DND-41 (cell line): ENCODE results near the gene FAM83F.

Experiments used
- ATAC-seq: fragments of 200-7000 bp; cut with Tn5 transposase; 3 replicates; pipeline ENCODE4 v1.9.1; 2021; ENCODE audit warnings: low read depth; ENCODE audit not compliant: insufficient read depth
- DNase-seq: peaks from one replicate; pipeline ENCODE4 v3.0.0-alpha.2; 2020
- H2AFZ ChIP-seq: 2 replicates; pipeline ENCODE4 v1.6.0; 2012; ENCODE audit warnings: low read depth, low read length
- H3K27ac ChIP-seq: 2 replicates; pipeline ENCODE4 v1.5.1; 2012; ENCODE audit warnings: low read length, inconsistent platforms
- H3K27me3 ChIP-seq: fragments of 200-600 bp; sonication (generic); 2 replicates; pipeline ENCODE4 v1.6.0; 2012; ENCODE audit warnings: low read length, mild to moderate bottlenecking, inconsistent platforms; ENCODE audit not compliant: insufficient read depth, poor library complexity
- H3K36me3 ChIP-seq: 2 replicates; pipeline ENCODE4 v1.5.1; 2012; ENCODE audit warnings: low read length, inconsistent platforms; ENCODE audit not compliant: insufficient read depth
- H3K4me1 ChIP-seq: 2 replicates; pipeline ENCODE4 v1.5.1; 2012; ENCODE audit warnings: mild to moderate bottlenecking, low read length; ENCODE audit not compliant: insufficient read depth
- H3K4me2 ChIP-seq: 2 replicates; pipeline ENCODE4 v1.6.0; 2012; ENCODE audit warnings: mild to moderate bottlenecking, moderate library complexity, low read length, inconsistent platforms; ENCODE audit not compliant: insufficient read depth
- H3K4me3 ChIP-seq, 2 experiments: fragments of 200-600 bp in 1 of 2; shearing (Covaris generic) in 1 of 2; 2 replicates each; pipeline ENCODE4 v1.5.1; 2012 to 2016; ENCODE audit warnings: inconsistent platforms in 2 of 2, low read length in 2 of 2, mild to moderate bottlenecking in 2 of 2, low read depth in 1 of 2, moderate library complexity in 1 of 2
- H3K79me2 ChIP-seq: 2 replicates; pipeline ENCODE4 v1.6.0; 2012; ENCODE audit warnings: low read length, inconsistent platforms; ENCODE audit not compliant: insufficient read depth
- H3K9ac ChIP-seq: 2 replicates; pipeline ENCODE4 v1.6.0; 2012; ENCODE audit warnings: low read depth, mild to moderate bottlenecking, inconsistent platforms, low read length, moderate library complexity
- H3K9me3 ChIP-seq: 2 replicates; pipeline ENCODE4 v1.5.1; 2012; ENCODE audit warnings: low read length, moderate library complexity, mild to moderate bottlenecking, inconsistent platforms; ENCODE audit not compliant: insufficient read depth, severe bottlenecking
- H4K20me1 ChIP-seq: 2 replicates; pipeline ENCODE4 v1.6.0; 2012; ENCODE audit warnings: low read length; ENCODE audit not compliant: insufficient read depth
- CTCF ChIP-seq: IDR thresholded peaks from 2 replicates; pipeline ENCODE4 v1.5.1; 2012; ENCODE audit warnings: borderline replicate concordance, low read length, moderate library complexity, mild to moderate bottlenecking; ENCODE audit not compliant: poor library complexity, severe bottlenecking; ENCODE audit errors: extremely low read depth
- EZH2 ChIP-seq: IDR thresholded peaks from 3 replicates; pipeline ENCODE4 v1.6.1; 2012; ENCODE audit warnings: borderline replicate concordance, low read depth, mild to moderate bottlenecking, moderate library complexity, low read length, inconsistent platforms; ENCODE audit not compliant: severe bottlenecking

The FAM83F gene

GRCh38 chr22:40007853-40008710 is 13.3 kb downstream of the FAM83F start:
- no peaks in the 10 kb centered on the region for H3K9me3 ChIP-seq
- H3K36me3 ChIP-seq: no peaks in the 10 kb centered on the region
- H3K27ac ChIP-seq: no peak overlapping the region
- H4K20me1 ChIP-seq: no peaks in the 10 kb centered on the region
- H3K27me3 ChIP-seq: no peaks in the 10 kb centered on the region
- H2AFZ ChIP-seq: no peak overlapping the region
- no peak overlapping the region for H3K9ac ChIP-seq
- TF ChIP-seq EZH2: no peak
- TF ChIP-seq CTCF: no peak
- no peaks in the 10 kb centered on the region for H3K4me1 ChIP-seq
- no peaks in the 10 kb centered on the region for H3K79me2 ChIP-seq
- ATAC-seq (no peak; the same call in 2 of the 3 replicates), DNase-seq (no peak)
- H3K4me2 ChIP-seq: no peak overlapping the region
- no peak overlapping the region for H3K4me3 ChIP-seq

- Histone ChIP-seq H3K79me2 (no peaks in the 10 kb centered on the region), H4K20me1 (no peaks in the 10 kb centered on the region), H3K36me3 (no peaks in the 10 kb centered on the region), H3K27me3 (no peaks in the 10 kb centered on the region), H2AFZ (no peak overlapping the region), H3K9ac (no peak overlapping the region), H3K4me1 (no peaks in the 10 kb centered on the region), H3K4me2 (no peak overlapping the region), H3K4me3 (no peak overlapping the region), H3K27ac (no peak overlapping the region), H3K9me3 (no peaks in the 10 kb centered on the region)
- ATAC-seq: no peak
- no peak for TF ChIP-seq CTCF
- no peak for TF ChIP-seq EZH2
- no peak for DNase-seq
Observed at GRCh38 chr22:40008726-40009291, 14.1 kb downstream of the FAM83F start.

- TF ChIP-seq EZH2 (no peak), CTCF (no peak)
- H3K9ac ChIP-seq: no peak overlapping the region
- no peaks in the 10 kb centered on the region for H3K36me3 ChIP-seq
- H3K79me2 ChIP-seq: no peaks in the 10 kb centered on the region
- no peak overlapping the region for H3K4me2 ChIP-seq
- no peaks in the 10 kb centered on the region for H3K9me3 ChIP-seq
- no peaks in the 10 kb centered on the region for H3K4me1 ChIP-seq
- no peak overlapping the region for H3K4me3 ChIP-seq
- H3K27ac ChIP-seq: no peak overlapping the region
- no peaks in the 10 kb centered on the region for H3K27me3 ChIP-seq
- ATAC-seq (no peak), DNase-seq (no peak)
- H2AFZ ChIP-seq: no peak overlapping the region
- H4K20me1 ChIP-seq: no peaks in the 10 kb centered on the region
Observed at GRCh38 chr22:40009292-40009774, 14.6 kb downstream of the FAM83F start.
